WTC11 (cell line): ENCODE data around the gene CNDP2.

Experiments used
- CTCF ChIP-seq: fragments of 200-600 bp; IDR thresholded peaks from 2 replicates; pipeline ENCODE4 v1.8.0; 2022; ENCODE audit warnings: antibody characterized with exemption
- JUN ChIP-seq: sonication (generic); formaldehyde crosslinking; IDR thresholded peaks from 2 replicates; pipeline ENCODE4 v1.8.0; 2023; ENCODE audit warnings: mild to moderate bottlenecking, missing genetic modification reagents
- SP1 ChIP-seq: sonication (generic); formaldehyde crosslinking; conservative IDR thresholded peaks from 2 replicates; pipeline ENCODE4 v1.8.1; 2022; ENCODE audit warnings: missing genetic modification reagents
- USF1 ChIP-seq: sonication (generic); formaldehyde crosslinking; IDR thresholded peaks from 2 replicates; pipeline ENCODE4 v1.8.0; 2022; ENCODE audit warnings: mild to moderate bottlenecking, missing genetic modification reagents

- TF ChIP-seq SP1 (CRISPR knock-in tag) (no peak), JUN (no peak), CTCF (no peak), USF1 (CRISPR knock-in tag) (no peak)
Observed at GRCh38 chr18:74460825-74461224, 35.3 kb upstream of the CNDP2 start.
